GM18519 (cell line): ENCODE results near the gene FNIP1.
"Not testable (repeated sequence)": the region's sequence is repeated elsewhere in the genome, so short reads cannot be mapped to it uniquely, and the experiment has no call there.

Experiments used
- ATAC-seq: cut with Tn5 transposase; IDR thresholded peaks from one replicate; pipeline ENCODE4 v1.9.1; 2021; ENCODE audit warnings: mild to moderate bottlenecking, moderate library complexity; ENCODE audit not compliant: unreplicated experiment, low FRiP score

FNIP1 gene

DNA sequence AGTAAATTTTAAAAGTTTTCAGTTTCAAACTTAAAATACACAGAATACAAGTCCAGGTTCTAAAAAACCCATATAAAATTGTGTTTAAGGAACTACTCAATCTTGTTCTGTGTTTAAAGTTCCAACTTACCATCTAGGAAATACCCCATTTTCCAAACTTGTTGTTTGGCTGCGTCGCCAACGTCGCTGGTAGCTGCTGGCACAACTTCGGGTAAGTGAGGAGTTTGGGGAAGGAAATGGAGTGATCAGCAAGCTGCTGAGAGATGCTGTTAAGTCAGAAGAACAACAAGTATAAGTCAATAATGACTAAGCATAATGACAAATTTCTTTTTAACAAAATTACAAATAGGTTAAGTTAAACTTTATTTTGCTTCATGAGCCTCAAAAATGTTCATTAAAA is 90.5 kb downstream of the FNIP1 start:
- ATAC-seq = no peak

- ATAC-seq = no peak
These were observed 101.9 kb downstream of the FNIP1 start for GRCh38 chr5:131694926-131695325.

DNA sequence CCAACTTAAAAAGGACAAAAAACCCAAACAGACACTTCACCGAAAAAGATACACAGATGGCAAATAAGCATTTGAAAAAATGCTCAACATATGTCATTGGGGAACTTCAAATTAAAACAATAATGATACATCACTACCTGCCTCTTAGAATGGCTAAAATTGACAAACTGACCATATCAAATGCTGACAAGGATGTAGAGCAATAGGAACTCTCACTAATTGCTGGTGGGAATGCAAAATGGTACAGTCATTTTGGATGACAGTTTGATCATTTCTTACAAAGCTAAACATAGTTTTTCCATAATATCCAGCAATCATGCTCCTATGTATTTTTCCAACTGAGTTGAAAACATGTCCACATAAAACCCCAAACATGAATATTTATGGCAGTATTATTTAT is 102.9 kb downstream of the FNIP1 start:
- ATAC-seq = no peak

- no peak for ATAC-seq
These were observed 111.2 kb downstream of the FNIP1 start for GRCh38 chr5:131685516-131686171.

DNA sequence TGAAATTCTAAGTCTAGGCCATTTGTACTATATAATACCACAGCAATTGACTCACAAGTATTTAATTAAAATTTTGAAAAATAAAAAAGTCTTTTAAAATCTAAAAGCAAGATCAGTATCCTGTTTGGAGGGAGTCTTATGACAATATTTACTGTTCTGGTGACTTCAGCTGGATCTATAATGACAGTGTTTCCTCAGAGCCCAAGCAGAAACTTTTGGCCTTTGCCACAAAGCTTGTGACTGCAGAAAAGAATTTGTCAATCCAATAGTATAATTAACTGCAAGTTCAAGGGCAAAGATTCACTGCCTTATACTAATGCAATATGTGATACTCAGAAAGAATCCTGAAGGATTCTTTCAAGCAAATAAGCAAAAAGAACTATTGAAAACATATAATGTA is 112.2 kb downstream of the FNIP1 start:
- ATAC-seq = no peak

- no peak for ATAC-seq
These were observed 112.8 kb downstream of the FNIP1 start for GRCh38 chr5:131684051-131684450.

GRCh38 chr5:131682826-131683225 is 114.0 kb downstream of the FNIP1 start:
- ATAC-seq = no peak

- ATAC-seq = no peak
These were observed 114.6 kb downstream of the FNIP1 start for GRCh38 chr5:131682175-131682574.

- no peak for ATAC-seq
These were observed 116.9 kb downstream of the FNIP1 start for GRCh38 chr5:131679911-131680310.

GRCh38 chr5:131678273-131678672 is 118.5 kb downstream of the FNIP1 start:
- ATAC-seq = not testable (repeated sequence)

- ATAC-seq = no peak
These were observed 119.7 kb downstream of the FNIP1 start for GRCh38 chr5:131677115-131677514.

DNA sequence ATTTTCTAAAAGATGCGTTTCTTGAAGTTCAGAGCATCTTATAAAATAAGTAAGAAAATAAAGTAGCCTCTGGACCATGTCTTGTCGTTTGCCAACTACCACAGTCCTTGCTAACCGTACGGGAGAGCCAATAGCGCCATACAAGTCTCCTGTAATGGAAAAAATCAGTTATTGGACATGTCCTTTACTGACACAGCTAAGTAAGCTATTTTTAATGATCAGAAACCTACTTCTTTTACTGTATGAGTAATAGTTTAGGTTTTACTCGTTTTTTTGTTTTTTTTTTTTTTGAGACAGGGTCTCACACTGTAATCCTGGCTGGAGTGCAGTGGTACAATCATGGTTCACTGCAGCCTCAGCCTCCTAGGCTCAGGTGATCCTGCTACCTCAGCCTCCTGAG is 124.0 kb downstream of the FNIP1 start:
- ATAC-seq = no peak

- ATAC-seq = no peak
These were observed 124.7 kb downstream of the FNIP1 start for GRCh38 chr5:131671994-131672655.

DNA sequence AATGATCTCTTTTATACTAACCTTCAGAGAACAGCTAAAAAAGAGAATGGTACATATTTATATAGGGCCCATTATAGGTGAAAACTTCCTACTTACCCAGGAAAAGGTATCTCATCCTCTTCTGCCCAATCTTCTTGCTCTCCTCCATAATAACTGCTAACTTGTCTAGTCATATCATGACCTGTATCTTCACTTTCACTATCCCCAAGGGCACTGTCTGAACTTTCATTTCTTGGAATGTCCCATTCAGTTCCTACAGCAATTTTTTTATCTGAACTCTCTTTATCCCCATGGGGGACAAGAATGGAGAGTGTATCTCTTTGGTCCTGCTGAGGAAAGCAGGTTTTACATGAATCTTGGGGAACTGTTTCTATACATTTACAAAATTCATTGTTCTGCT is 125.4 kb downstream of the FNIP1 start:
- ATAC-seq = peak; percentile 58

DNA sequence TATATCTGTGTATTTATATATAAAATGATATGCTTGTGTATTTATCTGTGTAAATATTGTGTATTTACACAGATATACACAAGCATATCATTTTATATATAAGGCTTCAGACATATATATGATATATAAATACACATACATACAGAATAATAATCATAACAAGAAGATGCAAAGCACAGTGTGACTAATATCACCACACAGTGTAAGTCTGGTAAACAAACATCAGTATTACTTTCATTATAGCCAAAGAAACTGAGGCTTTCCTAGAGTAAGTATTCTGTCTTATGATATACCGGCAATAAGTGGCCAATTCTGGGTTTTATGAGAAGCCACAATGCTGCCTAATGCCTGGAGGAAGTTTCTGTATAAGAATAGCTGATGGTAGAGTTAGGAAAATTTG is 131.9 kb downstream of the FNIP1 start:
- ATAC-seq = no peak

DNA sequence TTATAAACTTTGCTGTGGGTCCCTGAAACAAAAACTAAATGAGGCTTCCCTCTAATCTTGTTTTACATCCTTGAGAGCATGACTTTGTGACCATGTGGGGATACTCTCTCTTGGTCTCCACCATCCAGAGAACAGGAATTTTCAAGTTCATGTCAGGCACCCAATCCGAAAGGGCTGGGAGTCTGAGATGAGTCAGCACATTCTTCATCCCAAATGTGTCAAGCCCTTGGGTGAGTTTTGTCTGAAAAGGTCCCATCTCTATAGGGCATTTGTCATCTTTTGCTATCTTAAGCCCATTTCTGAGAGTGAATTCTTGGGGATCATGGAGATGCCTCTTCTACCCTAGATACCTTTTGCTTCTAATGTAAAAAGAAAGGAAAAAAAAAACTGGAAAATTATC is 134.9 kb downstream of the FNIP1 start:
- ATAC-seq = no peak

GRCh38 chr5:131659841-131660240 is 137.0 kb downstream of the FNIP1 start:
- ATAC-seq = no peak

DNA sequence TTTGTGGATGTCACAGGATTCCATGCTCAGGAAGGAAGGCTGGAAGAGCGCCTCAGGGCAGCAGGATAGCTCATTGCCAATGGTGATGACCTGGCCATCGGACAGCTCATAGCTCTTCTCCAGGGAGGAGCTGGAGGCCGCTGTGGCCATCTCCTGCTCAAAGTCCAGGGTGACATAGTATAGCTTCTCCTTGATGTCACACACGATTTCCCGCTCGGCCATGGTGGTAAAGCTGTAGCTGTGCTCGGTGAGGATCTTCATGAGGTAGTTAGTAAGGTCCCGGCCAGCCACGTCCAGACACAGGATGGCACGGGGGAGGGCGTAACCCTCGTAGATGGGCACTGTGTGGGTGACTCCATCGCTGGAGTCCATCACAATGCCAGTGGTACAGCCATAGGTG is 137.5 kb downstream of the FNIP1 start:
- no peak for ATAC-seq

GRCh38 chr5:131654776-131655175 is 142.0 kb downstream of the FNIP1 start:
- no peak for ATAC-seq

DNA sequence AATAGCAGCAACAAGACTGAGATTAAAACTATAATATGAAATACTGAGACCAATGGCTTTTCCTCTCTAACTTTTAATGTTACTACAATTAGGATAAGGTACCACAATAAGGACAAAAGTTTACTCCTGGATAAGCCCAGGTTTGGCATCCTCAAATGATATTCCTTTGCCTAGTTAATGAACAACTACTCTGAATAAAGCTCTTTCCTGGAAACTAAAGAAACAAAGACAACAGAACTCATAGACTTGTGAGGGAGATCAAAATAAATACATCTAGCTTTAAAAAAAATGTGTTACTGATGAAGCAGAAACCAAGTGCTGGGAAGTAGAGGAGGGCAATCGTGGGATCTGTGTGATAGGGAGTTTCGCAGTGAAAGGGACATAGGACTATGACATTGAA is 142.5 kb downstream of the FNIP1 start:
- no peak for ATAC-seq

DNA sequence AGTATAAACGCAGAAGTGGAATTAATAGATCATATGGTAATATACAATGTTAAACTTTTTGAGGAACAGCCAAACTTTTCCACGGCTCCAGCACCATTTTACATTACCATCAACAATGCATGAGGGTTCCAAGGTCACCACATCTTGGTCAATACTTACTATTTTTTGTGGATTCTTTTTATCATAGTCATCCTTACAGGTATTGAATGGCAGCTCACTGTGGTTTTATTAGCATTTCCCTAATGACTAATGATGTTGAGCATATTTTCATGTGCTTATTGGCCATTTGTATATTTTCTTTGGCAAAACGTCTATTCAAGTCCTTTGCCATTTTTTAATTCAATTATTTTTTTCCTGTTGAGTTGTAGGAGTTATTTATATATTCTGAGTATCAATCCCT is 147.7 kb downstream of the FNIP1 start:
- ATAC-seq = no peak

DNA sequence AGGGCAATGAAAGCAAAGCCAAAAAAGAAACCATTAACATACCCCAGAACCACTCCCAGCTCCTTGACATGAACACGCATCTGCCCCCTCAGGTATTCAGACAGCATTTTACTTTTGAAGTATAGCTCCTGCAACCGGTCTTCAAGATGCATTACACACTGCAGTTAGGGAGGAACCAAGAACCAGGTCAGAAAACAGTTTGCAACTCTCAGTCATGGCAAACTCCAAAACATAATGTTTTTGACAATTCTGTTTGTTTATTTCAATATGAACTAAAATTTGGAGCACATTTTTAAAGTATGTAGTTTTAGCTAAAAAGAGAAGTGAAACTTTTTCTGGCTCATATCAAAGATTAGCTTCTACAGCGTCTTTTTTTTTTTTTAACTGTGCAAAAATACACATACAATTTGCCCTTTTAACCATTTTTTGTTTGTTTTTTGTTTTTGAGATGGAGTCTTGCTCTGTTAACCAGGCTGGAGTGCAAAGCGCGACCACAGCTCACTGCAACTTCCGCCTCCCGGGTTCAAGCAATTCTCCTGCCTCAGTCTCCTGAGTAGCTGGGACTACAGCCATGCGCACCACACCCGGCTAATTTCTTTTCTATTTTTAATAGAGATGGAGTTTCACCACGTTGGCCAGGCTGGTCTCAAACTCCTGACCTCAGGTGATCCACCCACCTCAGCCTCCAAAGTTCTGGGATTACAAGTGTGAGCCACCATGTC is 149.6 kb downstream of the FNIP1 start:
- ATAC-seq = peak; percentile 64
